ENCODE results near the gene C1orf159. TPM values are rescaled to one million over a fixed set of nuclear protein-coding genes. Genes with fewer than 3 reads are reported as not detected.
A peak's percentile ranks its signal among the peaks of the same experiment; 100 is the strongest.

Gene C1orf159
- total RNA-seq, 3 donors from 2014 or later = 18.4 to 25.3 (median 24.0) TPM

DNA sequence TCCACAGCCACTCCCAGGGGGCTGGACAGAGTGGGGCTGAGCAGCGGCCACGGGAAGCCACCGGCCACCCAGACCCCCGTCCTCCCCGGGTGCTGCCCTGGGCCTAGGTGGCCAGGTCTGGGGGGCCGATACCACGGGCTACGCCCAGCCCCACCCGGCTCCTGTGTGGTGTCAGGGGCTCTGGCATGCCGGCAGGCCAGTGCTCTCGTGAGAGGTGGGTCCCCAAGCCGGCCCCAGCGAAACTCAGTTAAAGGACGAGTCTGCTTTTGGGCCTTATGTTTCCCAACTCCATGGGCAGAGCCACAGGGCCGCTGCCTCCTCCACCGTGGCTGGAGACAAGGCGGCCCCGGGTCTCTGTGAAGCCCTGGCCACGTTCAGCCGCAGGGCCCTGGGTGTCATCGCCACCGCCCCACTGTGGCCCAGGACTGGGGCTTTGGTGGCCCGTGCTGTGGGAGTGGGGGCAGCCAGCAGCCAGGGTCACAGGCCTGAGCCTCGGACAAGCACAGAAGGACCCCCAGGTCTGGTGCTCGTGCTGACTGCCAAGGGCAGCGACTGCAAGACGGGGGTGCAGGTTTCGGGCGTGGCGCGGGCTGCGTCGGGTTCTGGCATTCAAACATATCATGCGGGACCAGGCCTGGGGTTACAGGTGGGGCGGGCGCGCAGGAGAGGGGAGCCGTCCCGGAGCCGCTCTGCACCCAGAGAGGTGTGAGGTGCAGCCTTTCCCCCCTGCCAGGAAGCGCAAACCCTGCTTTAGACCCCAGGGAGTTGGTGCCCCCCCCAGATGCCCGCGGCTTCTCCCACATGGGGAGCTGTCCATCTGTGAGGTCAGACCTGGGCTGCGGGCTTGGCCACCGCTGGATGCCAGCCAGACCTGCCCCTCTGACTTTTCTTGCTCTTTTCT is 11.9 kb upstream of the C1orf159 start:
- intact Hi-C loops (cut with DNase I, micrococcal nuclease) = loop anchor here in 1 of 2 donors (10.0 kb wide), 1 partner anchor 127 kb away; no protein-coding TSS in a partner anchor
- no peaks in the 10 kb centered on the region for H3K9me3 ChIP-seq
- TF ChIP-seq, protein P1, sequence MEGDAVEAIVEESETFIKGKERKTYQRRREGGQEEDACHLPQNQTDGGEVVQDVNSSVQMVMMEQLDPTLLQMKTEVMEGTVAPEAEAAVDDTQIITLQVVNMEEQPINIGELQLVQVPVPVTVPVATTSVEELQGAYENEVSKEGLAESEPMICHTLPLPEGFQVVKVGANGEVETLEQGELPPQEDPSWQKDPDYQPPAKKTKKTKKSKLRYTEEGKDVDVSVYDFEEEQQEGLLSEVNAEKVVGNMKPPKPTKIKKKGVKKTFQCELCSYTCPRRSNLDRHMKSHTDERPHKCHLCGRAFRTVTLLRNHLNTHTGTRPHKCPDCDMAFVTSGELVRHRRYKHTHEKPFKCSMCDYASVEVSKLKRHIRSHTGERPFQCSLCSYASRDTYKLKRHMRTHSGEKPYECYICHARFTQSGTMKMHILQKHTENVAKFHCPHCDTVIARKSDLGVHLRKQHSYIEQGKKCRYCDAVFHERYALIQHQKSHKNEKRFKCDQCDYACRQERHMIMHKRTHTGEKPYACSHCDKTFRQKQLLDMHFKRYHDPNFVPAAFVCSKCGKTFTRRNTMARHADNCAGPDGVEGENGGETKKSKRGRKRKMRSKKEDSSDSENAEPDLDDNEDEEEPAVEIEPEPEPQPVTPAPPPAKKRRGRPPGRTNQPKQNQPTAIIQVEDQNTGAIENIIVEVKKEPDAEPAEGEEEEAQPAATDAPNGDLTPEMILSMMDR (IDR thresholded peaks at IDR 0.05) = no peak
- H3K36me3 ChIP-seq (ENCODE audit: low read depth) = no peaks in the 10 kb centered on the region
- DNase-seq = peak in 2 of 3 donors; percentile 68 to 69
- ATAC-seq = no peak
- peak overlapping the region; percentile 9 for H3K4me3 ChIP-seq
- peaks cover 39% of the 10 kb centered on the region for H3K4me1 ChIP-seq (ENCODE audit: low read depth)

- TF ChIP-seq, protein P1 (IDR thresholded peaks at IDR 0.05) = no peak
- peaks cover 48% of the 10 kb centered on the region for H3K4me1 ChIP-seq (ENCODE audit: low read depth)
- no peaks in the 10 kb centered on the region for H3K36me3 ChIP-seq (ENCODE audit: low read depth)
- ATAC-seq (no peak), DNase-seq (peak in 2 of 3 donors; percentile 69 to 73)
- no peaks in the 10 kb centered on the region for H3K9me3 ChIP-seq
- intact Hi-C loops (cut with DNase I, micrococcal nuclease) = loop anchor here in 1 of 2 donors (10.0 kb wide), 1 partner anchor 129 kb away; no protein-coding TSS in a partner anchor
- no peak overlapping the region for H3K4me3 ChIP-seq
These were observed 10.1 kb upstream of the C1orf159 start for GRCh38 chr1:1125945-1126344.

GRCh38 chr1:1124786-1125642 is 9.1 kb upstream of the C1orf159 start:
- peaks cover 48% of the 10 kb centered on the region for H3K4me1 ChIP-seq (ENCODE audit: low read depth)
- peak; percentile 65 for ATAC-seq
- no peaks in the 10 kb centered on the region for H3K9me3 ChIP-seq
- no peak overlapping the region for H3K4me3 ChIP-seq
- intact Hi-C loops (cut with DNase I, micrococcal nuclease) = loop anchor here (5.0 to 10.0 kb wide), 2 partner anchors 130 to 172 kb away; no protein-coding TSS in a partner anchor
- TF ChIP-seq, protein P1 (IDR thresholded peaks at IDR 0.05) = no peak
- peak; percentile 93 to 95 (median 95) for DNase-seq
- H3K36me3 ChIP-seq (ENCODE audit: low read depth) = no peaks in the 10 kb centered on the region

GRCh38 chr1:1124508-1124785 is 8.6 kb upstream of the C1orf159 start:
- peak; percentile 37 for ATAC-seq
- DNase-seq = peak; percentile 77 to 83 (median 82)
- intact Hi-C loops (cut with DNase I, micrococcal nuclease) = loop anchor here (5.0 to 10.0 kb wide), 2 partner anchors 130 to 173 kb away; no protein-coding TSS in a partner anchor
- Histone ChIP-seq H3K9me3 (no peaks in the 10 kb centered on the region), H3K4me3 (no peak overlapping the region), H3K4me1 (ENCODE audit: low read depth) (peaks cover 48% of the 10 kb centered on the region), H3K36me3 (ENCODE audit: low read depth) (no peaks in the 10 kb centered on the region)
- TF ChIP-seq, protein P1 (IDR thresholded peaks at IDR 0.05) = no peak
